ENCODE results near the gene ZNF500.

ZNF500 gene

DNA sequence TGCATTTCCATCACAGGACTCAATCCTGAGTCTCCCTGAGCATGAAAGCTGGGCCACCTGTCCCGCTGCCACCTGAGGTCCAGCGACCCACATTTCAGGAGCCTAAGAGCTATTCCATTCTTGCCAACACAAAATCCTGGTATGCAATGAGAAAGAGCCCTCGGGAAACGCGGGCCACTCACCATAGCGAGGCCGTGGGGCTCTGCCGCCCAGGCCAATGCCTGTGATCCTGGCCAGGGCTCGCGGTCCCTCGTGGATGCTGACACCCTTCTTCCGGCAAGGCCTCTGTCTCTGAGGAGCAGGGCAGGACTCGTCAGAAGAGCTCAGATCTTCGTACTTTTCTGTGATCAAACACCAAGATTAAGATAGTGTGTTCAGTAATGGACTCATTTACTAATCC is 62.0 kb downstream of the ZNF500 start:
- H3K4me3 ChIP-seq (ENCODE audit: low read length), result no peak overlapping the region
- no peak for DNase-seq (ENCODE audit: low read depth)
- TF ChIP-seq, protein P1, sequence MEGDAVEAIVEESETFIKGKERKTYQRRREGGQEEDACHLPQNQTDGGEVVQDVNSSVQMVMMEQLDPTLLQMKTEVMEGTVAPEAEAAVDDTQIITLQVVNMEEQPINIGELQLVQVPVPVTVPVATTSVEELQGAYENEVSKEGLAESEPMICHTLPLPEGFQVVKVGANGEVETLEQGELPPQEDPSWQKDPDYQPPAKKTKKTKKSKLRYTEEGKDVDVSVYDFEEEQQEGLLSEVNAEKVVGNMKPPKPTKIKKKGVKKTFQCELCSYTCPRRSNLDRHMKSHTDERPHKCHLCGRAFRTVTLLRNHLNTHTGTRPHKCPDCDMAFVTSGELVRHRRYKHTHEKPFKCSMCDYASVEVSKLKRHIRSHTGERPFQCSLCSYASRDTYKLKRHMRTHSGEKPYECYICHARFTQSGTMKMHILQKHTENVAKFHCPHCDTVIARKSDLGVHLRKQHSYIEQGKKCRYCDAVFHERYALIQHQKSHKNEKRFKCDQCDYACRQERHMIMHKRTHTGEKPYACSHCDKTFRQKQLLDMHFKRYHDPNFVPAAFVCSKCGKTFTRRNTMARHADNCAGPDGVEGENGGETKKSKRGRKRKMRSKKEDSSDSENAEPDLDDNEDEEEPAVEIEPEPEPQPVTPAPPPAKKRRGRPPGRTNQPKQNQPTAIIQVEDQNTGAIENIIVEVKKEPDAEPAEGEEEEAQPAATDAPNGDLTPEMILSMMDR (IDR thresholded peaks at IDR 0.05; ENCODE audit: insufficient read depth, low read depth, low read length, missing control alignments), result no peak

DNA sequence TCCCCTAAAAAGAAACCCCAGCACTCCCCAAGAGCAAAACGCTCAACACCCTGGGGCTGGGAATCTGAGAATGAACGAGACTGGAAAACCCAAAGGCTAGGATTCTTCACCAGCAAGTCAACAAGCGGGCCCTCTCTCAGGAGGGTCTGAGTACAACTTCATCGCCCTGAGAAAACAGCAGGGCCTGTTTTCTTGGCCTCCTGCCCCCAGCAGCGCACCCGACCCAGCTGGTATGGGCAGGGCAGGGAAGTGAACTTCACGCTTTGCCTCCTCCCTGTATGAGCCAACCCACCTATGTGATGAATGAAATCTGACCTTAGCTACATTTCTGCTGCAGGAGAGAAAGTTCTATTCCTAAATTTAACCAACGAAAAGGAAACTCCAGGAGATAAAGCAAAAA is 62.5 kb downstream of the ZNF500 start:
- DNase-seq (ENCODE audit: low read depth), result no peak

DNA sequence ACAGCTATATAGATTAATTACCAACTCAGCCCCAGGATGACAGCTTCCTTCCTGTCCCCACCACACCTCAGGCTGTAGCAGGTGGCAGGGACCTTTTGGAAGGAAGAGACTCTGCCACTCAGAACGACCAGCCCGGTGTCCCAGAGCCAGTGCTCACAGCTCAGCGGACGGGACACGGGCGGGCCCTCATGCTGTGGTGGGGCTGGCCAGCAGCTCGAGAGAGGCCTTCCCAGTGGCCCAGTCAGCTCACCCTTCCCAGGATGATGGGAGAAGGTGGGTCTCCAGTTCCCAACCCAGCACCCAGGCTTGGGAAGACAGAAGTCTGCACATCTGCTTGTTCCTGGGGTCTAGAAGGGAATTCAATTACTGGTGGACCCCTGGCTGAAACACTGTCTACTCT is 63.1 kb downstream of the ZNF500 start:
- TF ChIP-seq, protein P1 (IDR thresholded peaks at IDR 0.05; ENCODE audit: insufficient read depth, low read depth, low read length, missing control alignments), result no peak
- no peak for DNase-seq (ENCODE audit: low read depth)
- H3K4me3 ChIP-seq (ENCODE audit: low read length), result no peak overlapping the region

More for the DNA sequence above, 62.5 kb downstream of the ZNF500 start:
- H3K4me3 ChIP-seq (ENCODE audit: low read length), result no peak overlapping the region
- TF ChIP-seq, protein P1 (IDR thresholded peaks at IDR 0.05; ENCODE audit: insufficient read depth, low read depth, low read length, missing control alignments), result no peak

DNA sequence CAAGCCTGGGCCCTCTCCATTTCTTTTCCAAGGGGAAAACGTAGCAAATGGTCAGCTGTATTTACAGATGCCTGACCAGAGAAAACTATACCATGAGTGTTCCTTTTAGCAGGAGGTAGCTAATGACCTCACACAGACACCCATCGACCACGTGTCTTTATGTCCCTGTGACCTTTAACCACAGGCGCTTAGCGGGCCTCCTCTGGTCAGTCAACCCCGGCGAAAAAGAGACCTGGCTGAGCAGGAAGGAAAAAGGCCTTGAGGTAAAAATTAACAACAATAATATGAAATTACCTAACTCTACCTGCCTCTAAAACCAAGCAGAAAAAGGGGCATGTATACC is 64.5 kb downstream of the ZNF500 start:
- TF ChIP-seq, protein P1 (IDR thresholded peaks at IDR 0.05; ENCODE audit: insufficient read depth, low read depth, low read length, missing control alignments), result no peak
- DNase-seq (ENCODE audit: low read depth), result no peak
- H3K4me3 ChIP-seq (ENCODE audit: low read length), result no peak overlapping the region

DNA sequence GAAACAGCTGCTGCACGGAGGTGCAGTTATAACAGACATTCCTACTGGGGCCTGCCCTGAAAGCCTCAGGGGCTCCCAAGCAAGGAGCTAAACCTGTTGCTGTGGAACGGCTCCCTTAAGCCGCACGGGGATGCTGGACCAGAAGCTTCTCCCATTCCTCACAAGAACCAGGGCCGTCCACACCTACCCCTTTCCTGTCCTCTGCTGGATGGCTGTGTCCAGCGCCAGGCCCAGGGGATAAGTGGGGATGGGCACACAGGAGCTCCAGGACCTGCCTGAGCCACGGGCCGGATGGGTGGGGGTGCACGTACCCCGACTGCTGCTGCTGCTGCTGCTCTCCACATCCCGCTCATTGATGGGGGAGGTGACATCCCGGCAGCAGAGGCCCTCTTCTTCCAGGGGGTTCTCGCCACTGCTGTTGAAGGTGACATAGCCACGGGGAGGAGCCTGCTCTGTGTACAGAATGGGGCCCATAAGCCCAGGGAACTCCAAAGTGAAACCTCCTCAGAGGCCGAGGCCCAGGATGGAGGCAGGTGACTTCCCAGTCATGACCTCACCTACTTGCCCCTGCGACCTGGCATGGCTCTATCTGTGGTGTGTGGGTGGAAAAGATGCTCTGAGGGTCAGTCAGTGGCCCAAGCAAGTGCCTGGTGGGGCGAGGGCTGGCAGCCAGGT is 65.0 kb downstream of the ZNF500 start:
- no peak for DNase-seq (ENCODE audit: low read depth)
- no peak overlapping the region for H3K4me3 ChIP-seq (ENCODE audit: low read length)
- TF ChIP-seq, protein P1 (IDR thresholded peaks at IDR 0.05; ENCODE audit: insufficient read depth, low read depth, low read length, missing control alignments), result no peak

DNA sequence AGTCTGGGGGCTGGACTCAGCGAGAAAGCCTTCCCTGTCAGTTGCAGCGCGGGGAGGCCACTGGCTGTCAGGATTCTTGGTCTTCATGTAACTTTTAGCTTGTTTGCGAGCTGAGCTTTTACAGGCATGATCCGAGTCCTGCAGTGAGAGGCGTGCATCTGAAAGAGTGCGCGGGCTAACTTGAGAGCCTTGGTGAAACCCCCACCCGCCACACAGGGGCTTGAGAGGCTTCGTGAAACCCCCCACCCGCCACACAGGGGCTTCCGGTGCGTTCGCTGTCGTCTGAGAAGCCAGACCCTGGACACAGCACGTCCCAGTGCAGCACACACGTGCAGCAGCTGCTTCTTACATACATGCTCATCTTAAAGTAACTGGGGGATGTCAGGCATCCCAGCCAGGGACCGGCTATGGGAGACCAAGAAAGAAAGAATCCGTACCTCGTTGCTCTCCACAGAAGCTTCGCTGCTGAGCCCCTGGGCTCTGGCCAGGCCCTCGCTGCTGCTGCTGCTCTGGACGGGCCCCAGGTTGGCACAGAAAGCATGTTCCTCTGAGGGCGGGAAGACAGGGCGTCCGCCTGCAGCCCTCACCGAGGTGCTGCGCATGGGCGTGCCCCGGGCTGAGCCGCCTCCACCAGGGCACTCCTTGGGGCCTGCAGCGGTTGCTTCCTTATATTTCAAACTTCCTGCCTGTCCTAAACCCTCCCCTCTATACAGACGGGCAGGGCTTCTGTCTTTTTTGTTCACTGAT is 65.8 kb downstream of the ZNF500 start:
- no peak for DNase-seq (ENCODE audit: low read depth)
- no peak overlapping the region for H3K4me3 ChIP-seq (ENCODE audit: low read length)
- TF ChIP-seq, protein P1 (IDR thresholded peaks at IDR 0.05; ENCODE audit: insufficient read depth, low read depth, low read length, missing control alignments), result no peak

All from epithelial cell of esophagus (primary cell).